H9 (cell line): Measurements from ENCODE around the gene PKNOX2. TPM values are rescaled to one million over a fixed set of nuclear protein-coding genes. Genes with fewer than 3 reads are reported as not detected.

Experiments
- DNase-seq: peaks from one replicate; pipeline ENCODE4 v3.0.0-alpha.2; 2017
- H2AFZ ChIP-seq: one replicate; pipeline ENCODE4 v1.6.1; 2013; ENCODE audit warnings: mild to moderate bottlenecking, low read length, control low read depth, moderate library complexity
- H2AK5ac ChIP-seq: 2 replicates; pipeline ENCODE4 v1.6.1; 2013; ENCODE audit warnings: low read length, control low read depth, mixed read lengths; ENCODE audit not compliant: insufficient read length
- H2BK120ac ChIP-seq: one replicate; pipeline ENCODE4 v1.6.1; 2013; ENCODE audit warnings: low read depth, mild to moderate bottlenecking, low read length, control low read depth, inconsistent platforms; ENCODE audit not compliant: poor library complexity, severe bottlenecking
- H2BK12ac ChIP-seq: 2 replicates; pipeline ENCODE4 v1.6.1; 2013; ENCODE audit warnings: low read length, control low read depth, mixed read lengths, low read depth; ENCODE audit not compliant: insufficient read length
- H2BK15ac ChIP-seq: 2 replicates; pipeline ENCODE4 v1.6.1; 2013; ENCODE audit warnings: low read depth, low read length, control low read depth
- H2BK20ac ChIP-seq: one replicate; pipeline ENCODE4 v1.6.1; 2013; ENCODE audit warnings: low read depth, mild to moderate bottlenecking, low read length, control low read depth, inconsistent platforms; ENCODE audit not compliant: poor library complexity, severe bottlenecking
- H2BK5ac ChIP-seq: 2 replicates; pipeline ENCODE4 v1.6.1; 2013; ENCODE audit warnings: low read length, control low read depth, mixed read lengths; ENCODE audit not compliant: insufficient read length
- H3K14ac ChIP-seq: 2 replicates; pipeline ENCODE4 v1.6.1; 2013; ENCODE audit warnings: low read length, control low read depth; ENCODE audit not compliant: insufficient read depth
- H3K18ac ChIP-seq: 2 replicates; pipeline ENCODE4 v1.6.1; 2013; ENCODE audit warnings: low read depth, mild to moderate bottlenecking, mixed read lengths, low read length, control low read depth; ENCODE audit not compliant: insufficient read length
- H3K23ac ChIP-seq: 2 replicates; pipeline ENCODE4 v1.6.1; 2013; ENCODE audit warnings: low read length, control low read depth, mixed read lengths, low read depth; ENCODE audit not compliant: insufficient read length
- H3K23me2 ChIP-seq: 2 replicates; pipeline ENCODE4 v1.6.1; 2013; ENCODE audit warnings: low read depth, mild to moderate bottlenecking, mixed read lengths, low read length, control low read depth; ENCODE audit not compliant: insufficient read length, poor library complexity, severe bottlenecking
- H3K27ac ChIP-seq: 2 replicates; pipeline ENCODE4 v1.5.1; 2013; ENCODE audit warnings: low read length, control low read depth, mixed read lengths, low read depth; ENCODE audit not compliant: insufficient read length
- H3K27me3 ChIP-seq: 2 replicates; pipeline ENCODE4 v1.6.1; 2013; ENCODE audit warnings: low read length, control low read depth, inconsistent platforms; ENCODE audit not compliant: insufficient read depth
- H3K4ac ChIP-seq: 2 replicates; pipeline ENCODE4 v1.6.1; 2013; ENCODE audit warnings: low read depth, mild to moderate bottlenecking, control low read depth, inconsistent platforms, low read length, moderate library complexity
- H3K4me1 ChIP-seq: 2 replicates; pipeline ENCODE4 v1.6.1; 2013; ENCODE audit warnings: low read length, control low read depth, inconsistent platforms; ENCODE audit not compliant: insufficient read depth
- H3K4me2 ChIP-seq: 2 replicates; pipeline ENCODE4 v1.6.1; 2013; ENCODE audit warnings: low read length, control low read depth, mixed read lengths; ENCODE audit not compliant: insufficient read length, insufficient read depth
- H3K56ac ChIP-seq: 2 replicates; pipeline ENCODE4 v1.6.1; 2013; ENCODE audit warnings: low read depth, mild to moderate bottlenecking, mixed read lengths, low read length, control low read depth; ENCODE audit not compliant: insufficient read length
- H3K79me1 ChIP-seq: 2 replicates; pipeline ENCODE4 v1.6.1; 2013; ENCODE audit warnings: low read depth, mild to moderate bottlenecking, moderate library complexity, low read length, control low read depth, inconsistent platforms; ENCODE audit not compliant: insufficient read depth, poor library complexity, severe bottlenecking
- H3K79me2 ChIP-seq: 2 replicates; pipeline ENCODE4 v1.6.1; 2013; ENCODE audit warnings: low read length, control low read depth, inconsistent platforms; ENCODE audit not compliant: insufficient read depth
- H3K9ac ChIP-seq: 2 replicates; pipeline ENCODE4 v1.6.1; 2013; ENCODE audit warnings: low read length, control low read depth, mixed read lengths; ENCODE audit not compliant: insufficient read length; ENCODE audit errors: extremely low read depth
- H3K9me3 ChIP-seq: one replicate; pipeline ENCODE4 v1.6.1; 2013; ENCODE audit warnings: low read depth, low read length, inconsistent platforms; ENCODE audit not compliant: control insufficient read depth
- H3T11ph ChIP-seq: one replicate; pipeline ENCODE4 v1.6.1; 2013; ENCODE audit warnings: mild to moderate bottlenecking, low read length, control low read depth, inconsistent platforms
- H4K20me1 ChIP-seq: one replicate; pipeline ENCODE4 v1.6.1; 2013; ENCODE audit not compliant: control insufficient read depth, insufficient read length, insufficient read depth
- H4K5ac ChIP-seq: 2 replicates; pipeline ENCODE4 v1.6.1; 2013; ENCODE audit warnings: low read depth, mild to moderate bottlenecking, mixed read lengths, low read length, control low read depth; ENCODE audit not compliant: insufficient read length
- H4K8ac ChIP-seq: replicated peaks from 2 replicates; pipeline ENCODE4 v1.6.1; 2013; ENCODE audit warnings: low read length, control low read depth, mixed read lengths, low read depth; ENCODE audit not compliant: insufficient read length
- H4K91ac ChIP-seq: 2 replicates; pipeline ENCODE4 v1.6.1; 2013; ENCODE audit warnings: low read depth, mild to moderate bottlenecking, moderate library complexity, mixed read lengths, low read length, control low read depth; ENCODE audit not compliant: insufficient read length
- H3K27ac Mint-ChIP-seq, 3 experiments: 2 replicates in 2 of 3; 3 replicates in 1 of 3; pipeline ENCODE4 v1.8.0; 2020 to 2021; ENCODE audit warnings: mixed read lengths in 3 of 3, mild to moderate bottlenecking in 1 of 3, moderate library complexity in 1 of 3
- H3K27me3 Mint-ChIP-seq: 2 replicates; pipeline ENCODE4 v1.8.0; 2021; ENCODE audit warnings: low read depth, mild to moderate bottlenecking, moderate library complexity, mixed read lengths
- H3K36me3 Mint-ChIP-seq, 3 experiments: 2 replicates in 2 of 3; 3 replicates in 1 of 3; pipeline ENCODE4 v1.8.0; 2020 to 2021; ENCODE audit warnings: low read depth in 3 of 3, mixed read lengths in 3 of 3; ENCODE audit not compliant: insufficient read depth in 1 of 3
- H3K4me1 Mint-ChIP-seq, 2 experiments: 2 replicates each; pipeline ENCODE4 v1.8.0; 2020; ENCODE audit warnings: mixed read lengths in 2 of 2
- H3K4me3 Mint-ChIP-seq, 2 experiments: 2 replicates in 1 of 2; 3 replicates in 1 of 2; pipeline ENCODE4 v1.8.0; 2020 to 2021; ENCODE audit warnings: mild to moderate bottlenecking in 2 of 2, mixed read lengths in 2 of 2, moderate library complexity in 1 of 2
- H3K9me3 Mint-ChIP-seq, 2 experiments: 2 replicates in 1 of 2; 3 replicates in 1 of 2; pipeline ENCODE4 v1.8.0; 2020; ENCODE audit warnings: mild to moderate bottlenecking in 2 of 2, mixed read lengths in 2 of 2, moderate library complexity in 1 of 2
- CTCF ChIP-seq: fragments of 200-600 bp; sonication (generic); conservative IDR thresholded peaks from 3 replicates; pipeline ENCODE4 v1.8.0; 2021; ENCODE audit warnings: antibody characterized with exemption, mild to moderate bottlenecking
- WGBS: extraction: QIAGEN DNeasy Blood & Tissue Kit; methylation state at CpG from one replicate; pipeline ENCODE4 v1.1.7; 2013; ENCODE audit warnings: missing lambda C conversion rate, low lambda C conversion rate, mixed read lengths; ENCODE audit not compliant: insufficient read length; ENCODE audit errors: extremely low coverage; 5-methylcytosine and 5-hydroxymethylcytosine counted together
- total RNA-seq: library from RNA; stranded (reverse); gene quantifications from 2 replicates; pipeline ENCODE4 v1.2.1, GENCODE V29; 2021

Gene PKNOX2
- total RNA-seq, 1 experiment from 2014 or later = 1.3 TPM

DNA sequence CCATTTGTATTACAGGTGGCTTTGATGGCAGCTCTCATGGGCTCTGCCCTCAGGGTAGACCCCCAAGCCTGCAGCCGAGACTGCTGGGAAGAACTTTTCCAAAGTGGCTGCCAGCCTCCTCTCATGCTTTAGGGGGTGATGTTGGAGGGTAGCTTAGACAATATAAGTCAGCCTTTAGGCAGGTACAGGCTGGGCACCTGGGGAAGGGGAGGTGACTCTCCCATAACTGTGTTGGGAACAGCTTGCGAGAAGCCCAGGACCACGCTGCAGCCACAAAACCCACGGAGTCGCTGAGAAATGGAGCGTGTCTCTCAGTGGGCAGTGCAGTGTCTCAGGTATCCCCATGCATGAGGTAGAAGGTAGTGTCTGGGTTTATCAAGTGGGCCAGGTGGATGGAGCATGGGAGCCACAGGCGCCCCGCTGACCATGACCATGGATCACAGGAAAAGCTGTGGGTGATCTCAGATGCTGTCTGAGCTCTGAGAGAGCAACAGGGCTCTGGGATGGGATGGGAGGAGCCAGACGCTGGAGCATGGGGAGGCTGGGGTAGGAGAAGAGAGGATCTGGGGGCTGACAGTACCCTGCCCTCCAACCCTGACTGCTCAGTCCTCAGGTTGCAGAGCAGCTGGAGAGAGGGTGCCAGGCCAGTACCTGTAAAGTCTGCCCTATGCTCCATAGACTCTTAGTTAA, 216.3 kb downstream of the PKNOX2 start:
- no CpG with 5 or more reads among the region's 9 CpGs for WGBS
- no peak overlapping the region for H3K14ac ChIP-seq
- no peak overlapping the region for H3K4me3 Mint-ChIP-seq

More for the DNA sequence above, 216.3 kb downstream of the PKNOX2 start:
- Histone ChIP-seq H3K9me3 (no peaks in the 10 kb centered on the region), H2AK5ac (no peak overlapping the region), H3K9ac (no peak overlapping the region), H2BK12ac (no peak overlapping the region), H2AFZ (no peak overlapping the region), H3K79me2 (no peaks in the 10 kb centered on the region), H3K4me1 (no peaks in the 10 kb centered on the region; the same call in 1 of the 2 replicates), H3T11ph (no peak overlapping the region), H3K4ac (no peak overlapping the region), H2BK15ac (no peak overlapping the region), H3K23me2 (no peaks in the 10 kb centered on the region), H3K79me1 (no peaks in the 10 kb centered on the region), H2BK120ac (no peak overlapping the region), H3K4me2 (no peak overlapping the region), H3K27me3 (no peaks in the 10 kb centered on the region), H4K91ac (no peak overlapping the region), H4K20me1 (no peaks in the 10 kb centered on the region), H2BK20ac (no peak overlapping the region), H4K5ac (no peak overlapping the region), H3K18ac (no peak overlapping the region), H3K56ac (no peak overlapping the region), H3K23ac (no peak overlapping the region), H4K8ac (no peak overlapping the region), H3K27ac (no peak overlapping the region), H2BK5ac (no peak overlapping the region)
- TF ChIP-seq CTCF = no peak
- Mint-ChIP-seq H3K36me3 (no peaks in the 10 kb centered on the region), H3K27me3 (peaks cover 11% of the 10 kb centered on the region), H3K4me1 (peaks cover 25 to 40% of the 10 kb centered on the region in 2 experiments), H3K27ac (no peak overlapping the region), H3K9me3 (no peaks in the 10 kb centered on the region)
- DNase-seq = no peak
